CD4-positive, alpha-beta T cell (primary cell): ENCODE data around the gene PAQR9. TPM values are rescaled to one million over a fixed set of nuclear protein-coding genes. Genes with fewer than 3 reads are reported as not detected.

ENCODE experiments used
- ATAC-seq: fragments of 200-7000 bp; cut with Tn5 transposase; one replicate; pipeline ENCODE4 v1.10.0; 2022; ENCODE audit warnings: mild to moderate bottlenecking; ENCODE audit not compliant: poor library complexity
- CTCF ChIA-PET: fragments of 350-600 bp; sonication (Branson Sonifier 250); formaldehyde crosslinking; loops from one replicate; lab custom pipeline; 2021; ENCODE audit warnings: antibody characterized with exemption, inconsistent platforms; lab: Charles Lee
- POLR2A ChIA-PET: fragments of 350-600 bp; sonication (Branson Sonifier 250); formaldehyde crosslinking; loops from one replicate; lab custom pipeline; 2021; ENCODE audit warnings: antibody characterized with exemption, inconsistent platforms; lab: Charles Lee
- DNase-seq, 14 experiments: peaks; one replicate each; pipeline ENCODE4 v3.0.0-alpha.2; 2013 to 2020; ENCODE audit warnings: mixed read lengths in 2 of 14
- H3K27ac ChIP-seq, 2 donors: one replicate each; pipeline versions ENCODE4 v1.5.1 to v1.7.0; 2013; ENCODE audit warnings: low read length in 2 of 2, low read depth in 1 of 2, mild to moderate bottlenecking in 1 of 2
- H3K27me3 ChIP-seq, 2 experiments: 1 replicate in 1 of 2; 2 replicates in 1 of 2; pipeline versions ENCODE4 v1.6.1 to v1.7.0; 2013; ENCODE audit warnings: low read length in 2 of 2, control low read depth in 1 of 2, mild to moderate bottlenecking in 1 of 2, moderate library complexity in 1 of 2; ENCODE audit not compliant: insufficient read depth in 2 of 2, control insufficient read depth in 1 of 2
- H3K36me3 ChIP-seq: one replicate; pipeline ENCODE4 v1.6.1; 2013; ENCODE audit warnings: low read length, control low read depth; ENCODE audit not compliant: insufficient read depth
- H3K4me1 ChIP-seq: one replicate; pipeline ENCODE4 v1.6.1; 2013; ENCODE audit warnings: low read length, control low read depth; ENCODE audit not compliant: insufficient read depth
- H3K4me3 ChIP-seq: one replicate; pipeline ENCODE4 v1.5.1; 2013; ENCODE audit warnings: mild to moderate bottlenecking, low read length, moderate library complexity
- H3K9me3 ChIP-seq, 2 experiments: 1 replicate in 1 of 2; 2 replicates in 1 of 2; pipeline versions ENCODE4 v1.6.1 to v1.7.0; 2013; ENCODE audit warnings: low read length in 2 of 2, mild to moderate bottlenecking in 2 of 2, control low read depth in 1 of 2, moderate library complexity in 1 of 2; ENCODE audit not compliant: control insufficient read depth in 1 of 2, insufficient read depth in 1 of 2
- H3K27ac Mint-ChIP-seq: one replicate; pipeline ENCODE4 v1.8.0; 2020; ENCODE audit warnings: mixed read lengths
- H3K27me3 Mint-ChIP-seq: one replicate; pipeline ENCODE4 v1.8.0; 2021; ENCODE audit warnings: mixed read lengths
- H3K36me3 Mint-ChIP-seq: one replicate; pipeline ENCODE4 v1.8.0; 2021; ENCODE audit warnings: low read depth, mixed read lengths
- H3K4me1 Mint-ChIP-seq: one replicate; pipeline ENCODE4 v1.8.0; 2021; ENCODE audit warnings: low read depth, mixed read lengths
- H3K4me3 Mint-ChIP-seq: one replicate; pipeline ENCODE4 v1.8.0; 2020; ENCODE audit warnings: mild to moderate bottlenecking, mixed read lengths
- H3K9me3 Mint-ChIP-seq: one replicate; pipeline ENCODE4 v1.8.0; 2020; ENCODE audit warnings: mixed read lengths
- CTCF ChIP-seq: fragments of 200-600 bp; IDR thresholded peaks from one replicate; pipeline ENCODE4 v1.8.0; 2022; ENCODE audit warnings: antibody characterized with exemption, mild to moderate bottlenecking
- intact Hi-C, 2 experiments: fragments of 100-400 bp; cut with DNase I in 1 of 2; cut with micrococcal nuclease in 1 of 2; formaldehyde crosslinking; loops; one replicate each; pipeline versions ENCODE4 v1.15.1 to v1.9.0; 2023 to 2025; cut with DNase I, micrococcal nuclease
- total RNA-seq, 174 experiments: library from RNA in 2 of 174; stranded (reverse) in 2 of 174; gene quantifications; one replicate each; pipeline ENCODE4 v1.2.3 and lab custom pipeline; 2021 to 2026

PAQR9 gene
- total RNA-seq, 2 experiments from 2014 or later, result not detected

GRCh38 chr3:142961539-142961938 is 1.9 kb downstream of the PAQR9 start:
- Histone ChIP-seq H3K36me3 (no peaks in the 10 kb centered on the region), H3K4me1 (peaks cover 11% of the 10 kb centered on the region), H3K27me3 (peaks cover 31 to 65% of the 10 kb centered on the region in 2 experiments), H3K4me3 (no peak overlapping the region), H3K9me3 (peaks cover 0 to 9% of the 10 kb centered on the region in 2 experiments), H3K27ac (no peak overlapping the region)
- ChIA-PET POLR2A (no interaction called here), CTCF (no interaction called here)
- H3K27ac Mint-ChIP-seq, result no peak overlapping the region
- peaks cover 81% of the 10 kb centered on the region for H3K27me3 Mint-ChIP-seq
- H3K4me1 Mint-ChIP-seq, result peaks cover 4% of the 10 kb centered on the region
- DNase-seq (no peak), ATAC-seq (no peak)
- no peaks in the 10 kb centered on the region for H3K36me3 Mint-ChIP-seq
- H3K4me3 Mint-ChIP-seq, result peak overlapping the region; percentile 56
- H3K9me3 Mint-ChIP-seq, result no peaks in the 10 kb centered on the region
- TF ChIP-seq CTCF, result no peak
- intact Hi-C loops, result no loop called here

GRCh38 chr3:142960322-142960850 is 3.1 kb downstream of the PAQR9 start:
- Mint-ChIP-seq H3K36me3 (no peaks in the 10 kb centered on the region), H3K27ac (no peak overlapping the region), H3K4me3 (no peak overlapping the region), H3K9me3 (no peaks in the 10 kb centered on the region), H3K27me3 (peaks cover 75% of the 10 kb centered on the region), H3K4me1 (peaks cover 4% of the 10 kb centered on the region)
- Histone ChIP-seq H3K36me3 (no peaks in the 10 kb centered on the region), H3K4me3 (no peak overlapping the region), H3K27me3 (peaks cover 27 to 60% of the 10 kb centered on the region in 2 experiments), H3K4me1 (peaks cover 11% of the 10 kb centered on the region), H3K27ac (no peak overlapping the region), H3K9me3 (peaks cover 0 to 9% of the 10 kb centered on the region in 2 experiments)
- POLR2A ChIA-PET, result no interaction called here
- ATAC-seq, result no peak
- DNase-seq, result no peak
- intact Hi-C loops, result no loop called here
- TF ChIP-seq CTCF, result no peak
- CTCF ChIA-PET, result no interaction called here

- Histone ChIP-seq H3K27me3 (peaks cover 20 to 52% of the 10 kb centered on the region in 2 experiments), H3K4me3 (no peak overlapping the region), H3K9me3 (peaks cover 0 to 9% of the 10 kb centered on the region in 2 experiments), H3K36me3 (no peaks in the 10 kb centered on the region), H3K27ac (no peak overlapping the region), H3K4me1 (peaks cover 6% of the 10 kb centered on the region)
- Mint-ChIP-seq H3K4me1 (no peaks in the 10 kb centered on the region), H3K4me3 (no peak overlapping the region), H3K27me3 (peaks cover 68% of the 10 kb centered on the region), H3K36me3 (no peaks in the 10 kb centered on the region), H3K27ac (no peak overlapping the region), H3K9me3 (no peaks in the 10 kb centered on the region)
- DNase-seq (no peak), ATAC-seq (no peak)
- intact Hi-C loops, result no loop called here
- POLR2A ChIA-PET, result no interaction called here
- no peak for TF ChIP-seq CTCF
- CTCF ChIA-PET, result no interaction called here
These were observed 4.8 kb downstream of the PAQR9 start for GRCh38 chr3:142958707-142959106.
